ENCODE measurements around the gene GAB3.

Gene GAB3

GRCh38 chrX:154751203-154751668, 359 bp upstream of the GAB3 start:
- DNase-seq: peak in 1 of 2 donors; percentile 4

GRCh38 chrX:154749856-154750255, 1.0 kb downstream of the GAB3 start:
- DNase-seq: no peak

GRCh38 chrX:154748712-154749339, 2.1 kb downstream of the GAB3 start:
- peak; percentile 51 to 83 for DNase-seq

- DNase-seq: no peak
Measured at GRCh38 chrX:154742613-154743012, 8.3 kb downstream of the GAB3 start.

- no peak for DNase-seq
Measured at GRCh38 chrX:154739952-154740465, 10.9 kb downstream of the GAB3 start.

GRCh38 chrX:154738011-154738738, 12.7 kb downstream of the GAB3 start:
- peak; percentile 44 to 45 for DNase-seq

GRCh38 chrX:154737136-154737535, 13.7 kb downstream of the GAB3 start:
- no peak for DNase-seq

- no peak for DNase-seq
Measured at GRCh38 chrX:154735695-154736393, 15.0 kb downstream of the GAB3 start.

- peak; percentile 46 to 73 for DNase-seq
Measured at GRCh38 chrX:154734061-154734781, 16.7 kb downstream of the GAB3 start.

- DNase-seq: no peak
Measured at GRCh38 chrX:154733066-154733425, 17.8 kb downstream of the GAB3 start.

GRCh38 chrX:154732421-154733065, 18.3 kb downstream of the GAB3 start:
- DNase-seq: peak in 1 of 2 donors; percentile 32

GRCh38 chrX:154731881-154732280, 19.0 kb downstream of the GAB3 start:
- DNase-seq: peak in 1 of 2 donors; percentile 55

GRCh38 chrX:154731184-154731583, 19.7 kb downstream of the GAB3 start:
- peak; percentile 39 to 58 for DNase-seq

GRCh38 chrX:154730253-154730891, 20.5 kb downstream of the GAB3 start:
- DNase-seq: no peak

GRCh38 chrX:154729439-154729838, 21.4 kb downstream of the GAB3 start:
- DNase-seq: no peak

GRCh38 chrX:154728431-154729190, 22.3 kb downstream of the GAB3 start:
- DNase-seq: no peak

- DNase-seq: no peak
Measured at GRCh38 chrX:154727871-154728270, 23.0 kb downstream of the GAB3 start.

GRCh38 chrX:154727418-154727817, 23.5 kb downstream of the GAB3 start:
- DNase-seq: no peak

GRCh38 chrX:154724993-154725756, 25.7 kb downstream of the GAB3 start:
- peak in 1 of 2 donors; percentile 49 for DNase-seq

- DNase-seq: no peak
Measured at GRCh38 chrX:154721155-154721554, 29.7 kb downstream of the GAB3 start.

All from CD4-positive, alpha-beta T cell treated with Interferon alpha-2 for 1 hour (primary cell).